OCI-LY3 (cell line): ENCODE measurements around the gene SLC8A1.

Experiments used
- EZH2phosphoT487 ChIP-seq: fragments of 200-600 bp; shearing (Covaris generic); IDR thresholded peaks from 2 replicates; pipeline ENCODE4 v1.6.1; 2018; ENCODE audit warnings: antibody characterized with exemption, mixed run types, low read depth
- TF ChIP-seq, protein P1 (sequence below): fragments of 200-600, 300-600 bp; sonication (generic); IDR thresholded peaks from 2 replicates; pipeline ENCODE4 v1.5.1; 2014; ENCODE audit warnings: antibody characterized with exemption, low read length, low read depth

GRCh38 chr2:40310303-40310702, 141.6 kb downstream of the SLC8A1 start:
- TF ChIP-seq, protein P1, sequence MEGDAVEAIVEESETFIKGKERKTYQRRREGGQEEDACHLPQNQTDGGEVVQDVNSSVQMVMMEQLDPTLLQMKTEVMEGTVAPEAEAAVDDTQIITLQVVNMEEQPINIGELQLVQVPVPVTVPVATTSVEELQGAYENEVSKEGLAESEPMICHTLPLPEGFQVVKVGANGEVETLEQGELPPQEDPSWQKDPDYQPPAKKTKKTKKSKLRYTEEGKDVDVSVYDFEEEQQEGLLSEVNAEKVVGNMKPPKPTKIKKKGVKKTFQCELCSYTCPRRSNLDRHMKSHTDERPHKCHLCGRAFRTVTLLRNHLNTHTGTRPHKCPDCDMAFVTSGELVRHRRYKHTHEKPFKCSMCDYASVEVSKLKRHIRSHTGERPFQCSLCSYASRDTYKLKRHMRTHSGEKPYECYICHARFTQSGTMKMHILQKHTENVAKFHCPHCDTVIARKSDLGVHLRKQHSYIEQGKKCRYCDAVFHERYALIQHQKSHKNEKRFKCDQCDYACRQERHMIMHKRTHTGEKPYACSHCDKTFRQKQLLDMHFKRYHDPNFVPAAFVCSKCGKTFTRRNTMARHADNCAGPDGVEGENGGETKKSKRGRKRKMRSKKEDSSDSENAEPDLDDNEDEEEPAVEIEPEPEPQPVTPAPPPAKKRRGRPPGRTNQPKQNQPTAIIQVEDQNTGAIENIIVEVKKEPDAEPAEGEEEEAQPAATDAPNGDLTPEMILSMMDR = no peak
- no peak for TF ChIP-seq EZH2phosphoT487
